HG02970 (cell line): Measurements from ENCODE around the gene SOAT2.
"Not testable (repeated sequence)": the region's sequence is repeated elsewhere in the genome, so short reads cannot be mapped to it uniquely, and the experiment has no call there.

Experiments
- ATAC-seq: cut with Tn5 transposase; IDR thresholded peaks from one replicate; pipeline ENCODE4 v1.9.1; 2021; ENCODE audit warnings: mild to moderate bottlenecking, moderate library complexity, moderate number of reproducible peaks; ENCODE audit not compliant: unreplicated experiment, low FRiP score

Gene SOAT2

GRCh38 chr12:53131844-53132243 lies 28.6 kb downstream of the SOAT2 start:
- ATAC-seq, result no peak

DNA sequence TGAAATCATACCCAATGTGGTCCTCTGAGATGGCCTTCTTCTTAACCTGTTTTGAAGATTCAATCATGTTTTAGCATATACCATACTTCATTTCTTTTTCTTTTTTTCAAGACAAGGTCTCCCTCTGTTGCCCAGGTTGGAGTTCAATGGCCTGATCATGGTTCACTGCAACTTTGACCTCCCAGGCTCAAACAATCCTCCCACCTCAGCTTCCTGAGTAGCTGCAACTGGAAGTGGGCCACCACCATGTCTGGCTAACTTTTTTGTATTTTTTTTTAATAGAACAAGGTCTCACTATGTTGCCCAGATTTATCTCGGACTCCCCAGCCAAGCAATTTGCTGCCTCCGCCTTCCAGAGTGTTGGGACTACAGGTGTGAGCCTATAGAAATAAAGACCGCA lies 30.4 kb downstream of the SOAT2 start:
- ATAC-seq, result no peak

DNA sequence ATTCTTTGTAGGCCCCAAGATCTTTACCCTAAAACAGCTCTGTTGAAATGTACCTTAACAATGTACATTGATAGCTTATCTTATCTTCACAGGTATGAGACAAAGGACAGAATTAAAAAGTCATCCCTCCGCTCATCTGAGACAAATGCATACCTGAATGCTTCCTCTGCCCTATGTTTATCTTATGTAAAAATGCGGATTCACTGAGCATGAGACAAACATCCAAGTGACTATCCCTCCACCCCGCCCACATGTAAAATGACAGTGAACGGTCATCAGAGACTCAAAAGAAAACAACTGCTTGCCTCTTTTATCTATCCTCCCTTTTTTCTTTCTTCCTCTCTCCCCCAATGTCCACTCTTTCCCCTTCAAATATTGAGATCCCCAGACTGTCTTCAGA lies 40.1 kb downstream of the SOAT2 start:
- ATAC-seq, result no peak

DNA sequence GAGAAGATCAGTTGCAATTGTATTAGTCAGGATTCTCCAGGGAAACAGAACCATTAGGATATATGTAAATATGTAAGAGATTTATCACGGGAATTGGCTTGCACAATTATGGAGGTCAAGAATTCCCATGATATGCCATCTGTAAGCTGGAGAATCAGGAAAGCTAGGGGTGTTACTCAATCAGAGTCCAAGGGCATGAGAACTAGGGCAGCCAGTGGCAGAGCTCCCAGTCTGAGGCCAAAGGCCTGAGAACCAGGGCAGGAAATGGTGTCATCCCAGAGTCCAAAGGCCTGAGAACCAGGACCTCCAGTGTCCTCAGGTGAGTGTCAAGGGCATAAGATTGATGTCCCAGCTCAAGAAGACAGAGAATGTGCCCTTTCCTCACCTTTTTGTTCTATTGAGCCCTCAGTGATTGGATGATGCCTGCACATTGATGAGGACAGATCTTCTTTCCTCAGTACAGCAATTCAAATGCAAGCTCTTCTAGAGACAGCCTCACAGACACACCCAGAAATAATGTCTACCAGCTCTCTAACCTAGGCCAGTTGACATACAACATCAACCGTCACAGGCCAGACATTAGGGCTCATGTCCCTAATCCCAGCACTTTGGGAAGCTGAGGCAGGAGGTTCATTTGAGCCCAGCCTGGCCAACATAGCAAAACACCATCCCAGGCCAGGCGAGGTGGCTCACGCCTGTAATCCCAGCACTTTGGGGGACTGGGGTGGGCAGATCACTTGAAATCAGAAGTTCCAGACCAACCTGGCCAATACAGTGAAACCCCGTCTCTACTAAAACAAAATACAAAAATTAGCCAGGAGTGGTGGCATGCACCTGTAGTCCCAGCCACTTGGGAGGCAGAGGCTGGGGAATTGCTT lies 42.3 kb downstream of the SOAT2 start:
- ATAC-seq, result no peak

- ATAC-seq, result no peak
Measured at GRCh38 chr12:53147181-53147580, 43.9 kb downstream of the SOAT2 start.

DNA sequence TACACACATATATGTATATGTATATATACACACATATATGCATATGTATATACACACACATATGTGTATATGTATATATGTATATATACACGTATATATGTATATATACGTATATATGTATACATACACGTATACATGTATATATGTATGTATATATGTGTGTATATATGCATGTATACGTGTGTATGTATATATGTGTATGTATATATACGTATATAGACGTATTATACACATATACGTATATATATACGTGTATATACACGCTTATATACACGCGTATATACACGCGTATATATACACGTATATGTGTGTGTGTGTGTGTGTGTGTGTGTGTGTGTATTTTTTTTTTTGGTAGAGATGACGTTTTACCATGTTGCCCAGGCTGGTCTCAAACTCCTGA lies 44.4 kb downstream of the SOAT2 start:
- ATAC-seq, result no peak

GRCh38 chr12:53151039-53151438 lies 47.8 kb downstream of the SOAT2 start:
- no peak for ATAC-seq

- ATAC-seq, result no peak
Measured at GRCh38 chr12:53152390-53152789, 49.1 kb downstream of the SOAT2 start.

DNA sequence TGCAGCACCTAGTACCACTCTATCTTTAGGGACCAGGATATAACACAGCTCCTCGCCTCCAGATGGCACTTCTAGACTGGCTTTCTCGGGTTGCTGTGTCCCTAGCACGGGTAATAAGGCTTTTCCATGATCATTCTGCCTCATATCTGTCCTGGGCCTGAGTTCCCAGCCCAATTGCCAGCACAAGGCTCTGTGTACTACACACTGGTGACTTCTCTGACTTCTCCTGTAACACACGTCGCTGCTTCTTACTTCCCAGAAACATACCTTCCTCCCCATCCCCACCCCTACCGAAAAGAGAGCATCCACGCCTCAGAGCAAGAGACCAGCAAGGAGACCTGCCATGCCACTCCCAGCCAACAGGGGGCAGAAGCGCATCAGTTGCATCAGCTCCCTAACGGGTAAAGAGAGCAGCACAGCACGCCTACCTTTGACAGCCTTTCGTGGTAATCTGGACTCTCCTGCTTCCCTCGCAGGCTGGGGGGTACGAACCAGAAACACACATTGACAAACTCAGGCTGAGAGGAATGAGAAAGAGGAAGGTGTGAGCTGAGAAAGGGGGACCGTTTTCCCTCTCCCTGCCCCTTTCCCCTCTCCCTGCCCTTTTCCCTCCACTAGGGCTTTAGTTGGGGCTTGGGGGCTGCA lies 56.0 kb downstream of the SOAT2 start:
- no peak for ATAC-seq

- ATAC-seq, result no peak
Measured at GRCh38 chr12:53160000-53160399, 56.7 kb downstream of the SOAT2 start.

GRCh38 chr12:53160673-53161072 lies 57.4 kb downstream of the SOAT2 start:
- no peak for ATAC-seq

- ATAC-seq, result no peak
Measured at GRCh38 chr12:53161119-53161911, 58.0 kb downstream of the SOAT2 start.

DNA sequence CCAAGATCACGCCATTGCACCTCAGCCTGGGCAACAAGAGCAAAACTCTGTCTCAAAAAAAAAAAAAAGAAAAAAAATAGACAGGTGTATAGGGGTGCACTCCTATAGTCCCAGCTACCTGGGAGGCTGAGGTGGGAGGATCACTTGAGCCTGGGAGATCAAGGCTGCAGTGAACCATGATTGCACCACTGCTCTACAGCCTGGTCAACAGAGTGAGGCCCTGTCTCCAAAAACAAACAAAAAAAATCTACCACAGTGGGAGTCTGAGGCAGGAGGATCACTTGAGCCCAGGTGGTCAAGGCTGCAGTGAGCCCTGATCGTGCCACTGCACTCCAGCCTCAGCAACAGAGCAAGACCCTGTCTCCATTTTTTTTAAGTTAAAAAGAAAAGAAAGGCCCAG lies 59.7 kb downstream of the SOAT2 start:
- ATAC-seq, result not testable (repeated sequence)

GRCh38 chr12:53166837-53167236 lies 63.6 kb downstream of the SOAT2 start:
- no peak for ATAC-seq

DNA sequence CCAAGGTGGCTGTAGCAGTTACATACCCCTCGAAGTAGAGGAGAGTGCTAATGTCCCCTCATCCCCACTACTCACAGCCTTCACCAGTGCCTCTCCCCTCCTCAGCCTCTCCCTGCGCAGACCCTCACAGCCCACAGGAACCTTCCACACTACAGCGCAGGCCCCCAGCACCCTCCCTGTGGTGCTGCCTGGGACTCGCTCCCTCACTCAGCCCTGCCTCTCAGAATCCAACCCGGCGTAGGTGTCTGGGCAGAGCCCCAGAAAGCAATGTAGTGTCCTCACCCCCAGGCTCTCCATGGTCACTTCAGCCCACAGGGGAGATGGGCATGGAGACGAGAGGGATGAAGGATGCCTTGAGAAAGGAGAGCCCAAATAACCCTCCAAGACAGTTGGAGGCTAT lies 66.4 kb downstream of the SOAT2 start:
- ATAC-seq, result no peak

DNA sequence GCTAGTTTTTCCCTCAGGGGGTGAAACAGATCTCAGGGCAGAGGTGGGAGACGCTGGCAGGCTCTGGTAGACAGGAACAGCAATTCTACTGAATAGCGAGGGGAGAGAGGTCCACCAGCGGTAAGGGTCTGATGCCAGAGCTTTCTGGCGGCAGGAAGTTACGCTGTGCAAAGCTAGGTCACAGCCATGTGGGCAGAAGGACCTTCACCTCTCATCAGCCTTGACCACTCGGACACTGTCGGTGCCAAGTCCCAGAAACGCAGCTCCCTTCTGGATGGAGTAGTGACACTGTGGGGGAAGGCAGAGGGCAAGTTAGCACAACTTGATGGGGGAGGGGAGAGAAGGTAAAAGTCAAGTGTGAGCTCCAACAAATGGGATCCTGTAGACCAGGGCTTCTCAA lies 66.9 kb downstream of the SOAT2 start:
- no peak for ATAC-seq

- ATAC-seq, result no peak
Measured at GRCh38 chr12:53170876-53171724, 67.8 kb downstream of the SOAT2 start.

- no peak for ATAC-seq
Measured at GRCh38 chr12:53171725-53172329, 68.5 kb downstream of the SOAT2 start.

GRCh38 chr12:53172352-53172751 lies 69.1 kb downstream of the SOAT2 start:
- ATAC-seq, result no peak
